Hepatocyte (in vitro differentiated cells): Measurements from ENCODE around the gene CDK11B. TPM values are rescaled to one million over a fixed set of nuclear protein-coding genes. Genes with fewer than 3 reads are reported as not detected.
"Not testable (repeated sequence)": the region's sequence is repeated elsewhere in the genome, so short reads cannot be mapped to it uniquely, and the experiment has no call there.

Source experiments
- DNase-seq: peaks from one replicate; pipeline ENCODE4 v3.0.0-alpha.2; 2016; ENCODE audit warnings: low spot score
- H2AFZ ChIP-seq: fragments of 200-600 bp; sonication (generic); 2 replicates; pipeline ENCODE4 v1.6.0; 2016; ENCODE audit warnings: antibody characterized with exemption, mild to moderate bottlenecking
- H3K27ac ChIP-seq: fragments of 200-600 bp; sonication (generic); 2 replicates; pipeline ENCODE4 v1.5.1; 2016; ENCODE audit warnings: mild to moderate bottlenecking
- H3K27me3 ChIP-seq: fragments of 200-600 bp; sonication (generic); 2 replicates; pipeline ENCODE4 v1.6.1; 2016
- H3K36me3 ChIP-seq: fragments of 200-600 bp; sonication (generic); replicated peaks from 2 replicates; pipeline ENCODE4 v1.5.1; 2016; ENCODE audit warnings: low read depth; ENCODE audit not compliant: insufficient read depth
- H3K4me1 ChIP-seq: fragments of 200-600 bp; sonication (generic); 2 replicates; pipeline ENCODE4 v1.5.1; 2016; ENCODE audit warnings: mild to moderate bottlenecking, moderate library complexity; ENCODE audit not compliant: insufficient read depth
- H3K4me2 ChIP-seq: fragments of 200-600 bp; sonication (generic); 2 replicates; pipeline ENCODE4 v1.6.0; 2016
- H3K4me3 ChIP-seq: fragments of 200-600 bp; sonication (generic); 2 replicates; pipeline ENCODE4 v1.5.1; 2016; ENCODE audit warnings: mild to moderate bottlenecking
- H3K79me2 ChIP-seq: fragments of 200-600 bp; sonication (generic); 2 replicates; pipeline ENCODE4 v1.6.0; 2017; ENCODE audit warnings: mild to moderate bottlenecking
- H3K9me2 ChIP-seq: fragments of 200-600 bp; sonication (generic); replicated peaks from 2 replicates; pipeline ENCODE4 v1.6.0; 2017; ENCODE audit warnings: mild to moderate bottlenecking; ENCODE audit not compliant: insufficient read depth
- H3K9me3 ChIP-seq: fragments of 200-600 bp; sonication (generic); 2 replicates; pipeline ENCODE4 v1.5.1; 2016; ENCODE audit warnings: low read depth, mild to moderate bottlenecking
- H4K20me1 ChIP-seq: fragments of 200-600 bp; sonication (generic); 2 replicates; pipeline ENCODE4 v1.6.0; 2016; ENCODE audit warnings: mild to moderate bottlenecking; ENCODE audit not compliant: insufficient read depth, poor library complexity, severe bottlenecking
- CTCF ChIP-seq: fragments of 200-600 bp; sonication (generic); IDR thresholded peaks from 2 replicates; pipeline ENCODE4 v1.5.1; 2016; ENCODE audit warnings: antibody characterized with exemption, mild to moderate bottlenecking; ENCODE audit not compliant: poor library complexity
- EZH2 ChIP-seq: fragments of 200-600 bp; sonication (generic); IDR thresholded peaks from 2 replicates; pipeline ENCODE4 v1.6.1; 2016; ENCODE audit warnings: antibody characterized with exemption, mild to moderate bottlenecking, borderline replicate concordance
- EZH2phosphoT487 ChIP-seq: fragments of 200-600 bp; sonication (generic); IDR thresholded peaks from one replicate; pipeline ENCODE4 v1.6.1; 2018; ENCODE audit warnings: antibody characterized with exemption, mild to moderate bottlenecking, low read depth, moderate library complexity; ENCODE audit not compliant: unreplicated experiment, severe bottlenecking
- WGBS: methylation state at CpG from one replicate; pipeline ENCODE4 v1.1.6; 2016; ENCODE audit warnings: low lambda C conversion rate; ENCODE audit errors: missing lambda C conversion rate; 5-methylcytosine and 5-hydroxymethylcytosine counted together
- polyA plus RNA-seq: library from polyadenylated mRNA; unstranded; fragments of >200 nt; fragmentation: Nextera tagmentation; extraction: Ambion mirVana; gene quantifications from 2 replicates; pipeline ENCODE4 v1.2.1, GENCODE V29; 2016
- total RNA-seq: library from RNA; depleted of rRNA; stranded (reverse); fragments of >200 nt; gene quantifications from 2 replicates; pipeline ENCODE4 v1.2.3, GENCODE V29; 2014

CDK11B gene
- total and polyA plus RNA-seq, 2 experiments from 2014 or later = 7.5 to 15.3 TPM

- no peak for DNase-seq
- no peak overlapping the region for H3K4me2 ChIP-seq
- H3K27me3 ChIP-seq = no peaks in the 10 kb centered on the region
- no peaks in the 10 kb centered on the region for H3K9me3 ChIP-seq
- H3K79me2 ChIP-seq = peaks cover 76% of the 10 kb centered on the region
- no peak overlapping the region for H3K4me3 ChIP-seq
- no peak for TF ChIP-seq CTCF
- no peak for TF ChIP-seq EZH2
- TF ChIP-seq EZH2phosphoT487 = no peak
- no peaks in the 10 kb centered on the region for H3K9me2 ChIP-seq
- H2AFZ ChIP-seq = no peak overlapping the region
- H3K4me1 ChIP-seq = peaks cover 2% of the 10 kb centered on the region
- peaks cover 34% of the 10 kb centered on the region for H4K20me1 ChIP-seq
- peak overlapping the region; percentile 91 for H3K27ac ChIP-seq
- 91% methylated on average over 32 of the region's 32 CpGs for WGBS
- no peaks in the 10 kb centered on the region for H3K36me3 ChIP-seq
Measured at GRCh38 chr1:1680031-1680911, 21.5 kb upstream of the CDK11B start.

- no peak for TF ChIP-seq EZH2
- no peak for TF ChIP-seq CTCF
- no peak for TF ChIP-seq EZH2phosphoT487
- WGBS = 71% methylated on average over 24 of the region's 24 CpGs
- peaks cover 2% of the 10 kb centered on the region for H3K4me1 ChIP-seq
- H4K20me1 ChIP-seq = peaks cover 30% of the 10 kb centered on the region
- H3K9me3 ChIP-seq = no peaks in the 10 kb centered on the region
- H3K36me3 ChIP-seq = no peaks in the 10 kb centered on the region
- no peaks in the 10 kb centered on the region for H3K9me2 ChIP-seq
- H3K4me2 ChIP-seq = peak overlapping the region; percentile 15
- DNase-seq = peak; percentile 72
- H3K4me3 ChIP-seq = no peak overlapping the region
- no peaks in the 10 kb centered on the region for H3K27me3 ChIP-seq
- H3K79me2 ChIP-seq = peaks cover 61% of the 10 kb centered on the region
- H2AFZ ChIP-seq = no peak overlapping the region
- peak overlapping the region; percentile 41 for H3K27ac ChIP-seq
Measured at GRCh38 chr1:1678581-1679380, 20.0 kb upstream of the CDK11B start.

- Histone ChIP-seq H3K4me3 (no peak overlapping the region), H3K36me3 (no peaks in the 10 kb centered on the region)
Measured at GRCh38 chr1:1677718-1678580, 19.1 kb upstream of the CDK11B start.

GRCh38 chr1:1676087-1676486 is 17.3 kb upstream of the CDK11B start:
- not testable (repeated sequence) for H2AFZ ChIP-seq, H3K36me3 ChIP-seq, H3K9me2 ChIP-seq, H3K27ac ChIP-seq, H3K4me3 ChIP-seq, H3K9me3 ChIP-seq, DNase-seq, H3K27me3 ChIP-seq, H3K4me1 ChIP-seq, H3K4me2 ChIP-seq
- H4K20me1 ChIP-seq = peaks cover 18% of the 10 kb centered on the region
- H3K79me2 ChIP-seq = peaks cover 38% of the 10 kb centered on the region
- WGBS = no CpG with 5 or more reads among the region's 21 CpGs

More at GRCh38 chr1:1677718-1678580, 19.1 kb upstream of the CDK11B start:
- no peak overlapping the region for H2AFZ ChIP-seq
- peak overlapping the region; percentile 41 for H3K27ac ChIP-seq
- H3K4me2 ChIP-seq = peak overlapping the region; percentile 15
- no peaks in the 10 kb centered on the region for H3K9me2 ChIP-seq
- no peaks in the 10 kb centered on the region for H3K27me3 ChIP-seq
- no peaks in the 10 kb centered on the region for H3K9me3 ChIP-seq
- peaks cover 27% of the 10 kb centered on the region for H4K20me1 ChIP-seq
- H3K79me2 ChIP-seq = peaks cover 53% of the 10 kb centered on the region
- DNase-seq = peak; percentile 8
- TF ChIP-seq EZH2phosphoT487 (no peak), CTCF (no peak), EZH2 (no peak)
- H3K4me1 ChIP-seq = peaks cover 2% of the 10 kb centered on the region
- WGBS = 97% methylated on average over 36 of the region's 39 CpGs

GRCh38 chr1:1675218-1675617 is 16.4 kb upstream of the CDK11B start:
- not testable (repeated sequence) for H3K27ac ChIP-seq, H3K27me3 ChIP-seq, H2AFZ ChIP-seq, DNase-seq, H3K9me3 ChIP-seq, H3K4me3 ChIP-seq, H3K9me2 ChIP-seq, H3K4me2 ChIP-seq, H3K4me1 ChIP-seq, H3K36me3 ChIP-seq
- H4K20me1 ChIP-seq = peaks cover 14% of the 10 kb centered on the region
- H3K79me2 ChIP-seq = peaks cover 31% of the 10 kb centered on the region
- no CpG with 5 or more reads among the region's 18 CpGs for WGBS
